Subcutaneous preadipocyte (primary cell): Measurements from ENCODE around the gene ZSCAN12. TPM values are rescaled to one million over a fixed set of nuclear protein-coding genes. Genes with fewer than 3 reads are reported as not detected.

Source experiments
- small RNA-seq: library from RNA; depleted of rRNA; stranded (forward); fragments of <200 nt; gene quantifications from one replicate; pipeline ENCODE3, GENCODE V24; 2012
- total RNA-seq: library from RNA; depleted of rRNA; stranded (reverse); fragments of >200 nt; gene quantifications from 2 replicates; pipeline ENCODE4 v1.2.3, GENCODE V29; 2012

ZSCAN12 gene
- total RNA-seq = 4.4 and 5.1 TPM in 2 replicates

DNA sequence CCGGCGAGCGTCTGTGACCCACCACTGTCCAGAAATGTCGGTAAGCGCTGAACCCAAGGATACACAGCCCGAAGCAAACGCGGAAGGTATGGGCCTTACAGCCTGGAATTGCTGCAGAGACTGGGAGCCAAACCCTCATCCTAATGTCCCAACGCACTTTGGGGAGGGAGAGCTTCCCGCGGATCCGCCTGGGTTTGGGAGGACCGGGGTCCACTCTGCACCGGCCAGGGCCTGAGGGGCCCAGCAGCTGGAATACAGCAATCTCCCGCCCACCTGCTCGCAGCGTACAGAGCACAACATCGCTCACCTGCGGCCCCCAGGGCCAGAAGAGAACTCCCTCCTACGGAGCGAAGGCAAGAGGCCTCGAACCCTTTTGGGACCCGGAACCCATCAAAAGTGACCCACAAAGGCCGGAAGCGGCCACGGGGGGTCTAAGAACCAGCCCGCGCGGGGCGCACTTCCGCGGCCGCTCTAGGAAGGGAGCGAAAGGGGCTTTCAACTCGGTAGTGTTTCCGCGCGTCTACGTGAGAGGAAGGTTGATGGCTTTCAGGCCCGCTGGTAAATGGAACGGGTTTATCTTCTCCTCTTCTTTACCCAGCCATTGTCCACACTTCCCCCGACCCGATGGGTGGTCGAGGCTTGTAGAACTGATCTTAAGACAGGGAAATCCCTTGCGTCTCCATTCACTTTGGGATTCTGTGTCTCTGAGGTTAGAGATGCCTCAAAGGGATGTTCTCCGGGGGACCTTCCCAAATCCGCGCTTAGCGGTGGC is at the start of gene ZSCAN12:
Gene ZSCAN12, minus strand, starts transcription at position 398 of the 772 bp plus-strand sequence. CDS start 1,342 bp downstream, outside the sequence.

GRCh38 chr6:28443112-28443773 is 43.7 kb upstream of the ZSCAN12 start, which contains the start of gene ZSCAN23:
Gene ZSCAN23 (minus strand): TSS chr6:28443491. CDS start chr6:28436266, 7,225 bp downstream.

GRCh38 chr6:28349892-28350737 is 49.4 kb downstream of the ZSCAN12 start, which contains the start of gene ZKSCAN3:
Gene ZKSCAN3 (plus strand): TSS chr6:28349947. CDS start chr6:28359587, 9,640 bp downstream.

DNA sequence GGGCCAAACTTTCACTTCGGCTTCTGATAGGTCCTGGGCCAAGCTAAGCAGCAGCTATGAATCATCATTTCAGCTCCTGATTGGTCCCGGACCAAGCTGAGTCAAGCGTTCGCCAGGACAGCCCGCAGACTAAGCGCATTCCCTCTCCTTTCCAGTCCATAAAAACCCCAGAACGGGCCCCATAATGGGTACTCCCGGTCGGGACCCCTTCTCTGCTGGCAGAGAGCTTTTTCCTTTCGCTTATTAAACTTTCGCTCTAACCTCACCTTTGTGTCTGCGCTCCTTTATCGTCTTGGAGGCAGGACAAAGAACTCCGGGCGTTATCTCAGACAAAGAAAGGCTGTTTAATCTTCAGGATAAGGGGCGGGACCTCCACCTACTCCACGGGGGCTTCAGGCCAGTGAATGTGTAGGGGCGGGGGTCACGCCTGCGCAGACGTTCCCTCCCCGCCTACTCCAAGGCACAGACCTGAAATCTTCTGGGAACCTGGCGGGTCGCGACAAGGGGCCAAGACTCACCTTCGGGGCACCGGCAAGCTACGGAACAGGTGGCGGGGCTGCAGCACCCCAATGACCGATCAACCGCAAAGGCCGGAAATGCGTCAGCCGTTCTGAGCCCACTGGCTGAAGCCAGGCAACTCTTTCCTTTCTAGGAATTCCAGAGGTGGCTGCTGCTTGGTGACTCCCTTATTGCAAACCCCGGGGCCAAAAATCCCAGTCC is 63.8 kb downstream of the ZSCAN12 start, which contains the start of gene ZSCAN31:
Gene ZSCAN31, minus strand, starts transcription at position 585 of the 720 bp plus-strand sequence. CDS start 6,465 bp downstream, outside the sequence.

Small RNA genes within 50 kb of the gene (small RNA-seq; reads per million reads assigned to genes)
- not detected for gene RNU2-45P

Other genes starting within 250 kb of the ZSCAN12 start
- gene ZSCAN9, start 174.5 kb downstream of the ZSCAN12 start, total RNA-seq = 5.5 and 7.2 TPM in 2 replicates
- 4.5 and 4.8 TPM in 2 replicates for gene ZKSCAN4, start 147.5 kb downstream of the ZSCAN12 start, total RNA-seq
- gene NKAPL, start 140.4 kb downstream of the ZSCAN12 start, total RNA-seq = 0.73 and 1.6 TPM in 2 replicates
- 9.2 and 11.0 TPM in 2 replicates for gene ZSCAN26, start 132.6 kb downstream of the ZSCAN12 start, total RNA-seq
- gene PGBD1, start 118.2 kb downstream of the ZSCAN12 start, total RNA-seq = 4.4 and 5.3 TPM in 2 replicates
- 0.98 and 3.7 TPM in 2 replicates for gene ZSCAN31, start 63.6 kb downstream of the ZSCAN12 start, total RNA-seq
- 2.7 and 3.3 TPM in 2 replicates for gene ZKSCAN3, start 49.8 kb downstream of the ZSCAN12 start, total RNA-seq
- 6.2 and 6.6 TPM in 2 replicates for gene ZSCAN23, start 43.7 kb upstream of the ZSCAN12 start, total RNA-seq
- gene GPX6, start 116.0 kb upstream of the ZSCAN12 start, total RNA-seq = not detected in 2 replicates
- gene GPX5, start 126.1 kb upstream of the ZSCAN12 start, total RNA-seq = not detected in 2 replicates